GM10266 (cell line): Measurements from ENCODE around the gene FIBP.

Source experiments
- DNase-seq: peaks from one replicate; pipeline ENCODE4 v3.0.0; 2012; ENCODE audit errors: extremely low spot score
- TF ChIP-seq, protein P1 (sequence below): IDR thresholded peaks from 2 replicates; pipeline ENCODE4 v1.5.1; 2012; ENCODE audit warnings: mild to moderate bottlenecking, low read depth; ENCODE audit not compliant: control insufficient read depth, insufficient read depth; ENCODE audit errors: missing control alignments

The FIBP gene

DNA sequence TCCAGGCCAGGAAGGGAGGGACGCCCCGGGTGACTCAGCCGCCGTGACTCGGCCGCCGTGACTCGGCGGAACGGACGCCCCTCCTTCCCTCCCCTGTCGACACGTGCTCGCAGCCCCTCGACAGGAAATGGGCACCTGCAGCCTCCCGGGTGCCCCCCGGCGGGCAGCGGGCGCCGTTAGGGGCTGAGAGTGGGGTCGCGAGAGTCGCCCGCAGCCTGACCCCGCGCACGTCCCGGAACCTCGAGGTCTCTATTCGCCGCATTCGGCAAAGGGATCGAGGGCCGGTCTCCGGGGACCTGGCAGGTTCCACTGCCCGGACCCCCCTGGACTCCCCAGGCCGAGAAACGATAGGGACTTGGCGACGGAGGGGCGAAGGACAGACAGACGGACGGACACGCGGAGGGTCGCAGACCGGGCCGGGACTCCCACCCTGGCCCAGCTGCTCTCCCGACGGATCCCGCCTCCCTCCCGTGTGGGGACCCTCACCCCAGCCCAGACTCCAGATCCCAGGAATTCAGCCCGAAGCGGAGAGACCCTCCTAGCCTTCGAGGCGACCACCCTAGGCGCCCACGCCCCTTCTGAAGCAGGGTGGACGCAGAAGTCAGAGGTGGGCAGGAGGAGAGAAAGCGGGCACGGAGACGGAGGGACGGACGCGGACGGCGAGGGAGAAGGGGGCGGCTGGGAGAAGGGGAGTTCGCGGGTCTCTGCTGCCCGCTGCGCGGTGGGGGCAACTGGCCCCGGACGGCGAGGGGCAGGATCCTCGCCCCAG lies 11.3 kb upstream of the FIBP start:
- DNase-seq = peak; percentile 65
- TF ChIP-seq, protein P1, sequence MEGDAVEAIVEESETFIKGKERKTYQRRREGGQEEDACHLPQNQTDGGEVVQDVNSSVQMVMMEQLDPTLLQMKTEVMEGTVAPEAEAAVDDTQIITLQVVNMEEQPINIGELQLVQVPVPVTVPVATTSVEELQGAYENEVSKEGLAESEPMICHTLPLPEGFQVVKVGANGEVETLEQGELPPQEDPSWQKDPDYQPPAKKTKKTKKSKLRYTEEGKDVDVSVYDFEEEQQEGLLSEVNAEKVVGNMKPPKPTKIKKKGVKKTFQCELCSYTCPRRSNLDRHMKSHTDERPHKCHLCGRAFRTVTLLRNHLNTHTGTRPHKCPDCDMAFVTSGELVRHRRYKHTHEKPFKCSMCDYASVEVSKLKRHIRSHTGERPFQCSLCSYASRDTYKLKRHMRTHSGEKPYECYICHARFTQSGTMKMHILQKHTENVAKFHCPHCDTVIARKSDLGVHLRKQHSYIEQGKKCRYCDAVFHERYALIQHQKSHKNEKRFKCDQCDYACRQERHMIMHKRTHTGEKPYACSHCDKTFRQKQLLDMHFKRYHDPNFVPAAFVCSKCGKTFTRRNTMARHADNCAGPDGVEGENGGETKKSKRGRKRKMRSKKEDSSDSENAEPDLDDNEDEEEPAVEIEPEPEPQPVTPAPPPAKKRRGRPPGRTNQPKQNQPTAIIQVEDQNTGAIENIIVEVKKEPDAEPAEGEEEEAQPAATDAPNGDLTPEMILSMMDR = no peak

DNA sequence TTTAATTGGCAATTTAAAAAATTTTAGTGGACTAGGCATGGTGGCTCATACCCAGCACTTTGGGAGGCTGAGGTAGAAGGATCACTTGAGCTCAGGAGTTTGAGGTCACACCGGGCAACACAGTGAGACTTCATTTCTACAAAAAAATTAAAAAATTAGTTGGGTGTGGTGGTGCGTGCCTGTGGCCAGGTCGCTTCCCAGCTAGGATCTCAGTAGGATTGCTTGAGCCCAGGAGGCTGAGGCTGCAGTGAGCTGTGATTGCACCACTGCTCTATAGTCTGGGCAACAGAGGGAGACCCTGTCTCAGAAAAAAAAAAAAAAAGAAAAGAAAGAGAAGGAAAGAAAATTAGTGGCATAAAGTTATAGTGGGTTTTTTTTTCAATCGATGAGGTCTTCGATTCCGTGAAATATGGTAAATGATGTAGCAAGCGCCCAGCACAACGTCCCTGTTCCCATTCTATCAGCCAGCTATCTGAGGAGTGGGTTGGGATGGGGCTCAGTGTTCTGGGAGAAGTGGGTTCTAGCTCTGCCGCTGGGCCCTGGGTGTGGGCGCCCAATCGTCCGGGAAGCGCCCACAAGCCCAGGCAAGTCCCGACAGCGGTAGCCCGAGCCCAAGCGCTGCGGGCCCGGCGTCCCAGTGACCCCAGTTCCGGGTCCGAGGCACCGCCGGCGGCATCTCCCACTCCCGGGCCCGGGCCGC lies 10.5 kb upstream of the FIBP start:
- TF ChIP-seq, protein P1 = no peak
- DNase-seq = no peak

DNA sequence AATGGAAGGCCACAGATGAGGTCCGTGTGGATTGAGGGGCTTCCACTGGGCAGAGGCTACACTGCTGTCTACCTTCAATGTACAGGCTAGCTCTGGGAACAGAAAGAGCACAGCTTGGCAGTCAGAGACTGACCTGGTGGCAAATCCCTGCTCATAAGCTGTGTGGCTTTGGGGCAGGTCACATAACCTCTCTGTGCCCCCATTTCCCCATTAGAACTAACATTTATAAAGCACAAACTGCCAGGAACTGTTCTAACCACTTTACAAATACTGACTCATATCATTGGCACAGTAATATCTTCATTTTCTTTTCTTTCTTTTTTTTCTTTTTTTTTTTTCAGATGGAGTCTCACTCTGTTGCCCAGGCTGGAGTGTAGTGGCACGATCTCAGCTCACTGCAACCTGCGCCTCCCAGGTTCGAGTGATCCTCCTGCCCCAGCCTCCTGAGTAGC lies 8.8 kb upstream of the FIBP start:
- TF ChIP-seq, protein P1 = no peak
- DNase-seq = no peak

DNA sequence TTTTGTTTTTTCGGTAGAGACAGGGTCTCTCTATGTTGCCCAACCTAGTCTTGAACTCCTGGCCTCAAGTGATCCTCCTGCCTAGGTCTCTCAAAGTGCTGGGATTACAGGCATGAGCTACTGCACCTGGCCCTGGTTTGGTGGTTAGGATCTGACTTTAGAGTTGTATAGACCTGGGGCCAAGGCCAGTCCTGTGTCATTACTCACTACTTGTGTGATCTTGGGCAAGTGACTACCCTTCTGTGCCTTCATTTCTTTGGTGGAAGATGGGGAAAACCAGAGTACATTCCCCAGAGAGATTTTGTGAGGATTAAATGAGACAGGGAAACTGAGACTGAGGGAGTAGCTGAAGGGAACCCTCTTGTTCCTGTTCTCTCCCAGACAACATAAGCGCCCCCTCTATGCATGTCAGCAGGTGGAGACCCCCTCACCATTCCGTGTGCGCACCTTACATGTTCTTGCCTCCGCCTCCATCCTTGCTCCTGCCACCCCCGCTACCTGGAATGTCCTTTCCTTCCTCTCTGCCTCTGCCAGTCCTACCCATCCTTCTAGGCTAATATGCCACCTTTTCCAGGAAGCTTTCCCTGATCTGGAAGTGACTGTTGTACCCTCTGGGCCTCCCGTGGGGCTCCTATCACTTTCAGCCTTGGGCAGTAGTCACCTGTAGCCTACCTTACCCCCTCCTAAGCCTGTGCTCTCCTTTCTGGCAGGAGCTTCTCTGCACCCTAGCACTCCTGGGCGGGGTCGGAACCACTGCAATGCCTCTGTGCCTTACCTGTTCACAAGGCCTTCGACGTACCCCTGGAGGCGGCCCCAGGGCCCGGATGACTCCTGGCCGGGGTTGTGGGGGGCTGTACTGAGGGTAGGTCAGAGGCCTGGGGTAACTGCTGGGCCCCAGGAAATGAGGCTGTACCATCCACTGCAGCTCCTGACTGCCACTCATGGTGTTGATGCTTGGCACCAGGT lies 8.0 kb upstream of the FIBP start:
- DNase-seq = no peak
- TF ChIP-seq, protein P1 = no peak

DNA sequence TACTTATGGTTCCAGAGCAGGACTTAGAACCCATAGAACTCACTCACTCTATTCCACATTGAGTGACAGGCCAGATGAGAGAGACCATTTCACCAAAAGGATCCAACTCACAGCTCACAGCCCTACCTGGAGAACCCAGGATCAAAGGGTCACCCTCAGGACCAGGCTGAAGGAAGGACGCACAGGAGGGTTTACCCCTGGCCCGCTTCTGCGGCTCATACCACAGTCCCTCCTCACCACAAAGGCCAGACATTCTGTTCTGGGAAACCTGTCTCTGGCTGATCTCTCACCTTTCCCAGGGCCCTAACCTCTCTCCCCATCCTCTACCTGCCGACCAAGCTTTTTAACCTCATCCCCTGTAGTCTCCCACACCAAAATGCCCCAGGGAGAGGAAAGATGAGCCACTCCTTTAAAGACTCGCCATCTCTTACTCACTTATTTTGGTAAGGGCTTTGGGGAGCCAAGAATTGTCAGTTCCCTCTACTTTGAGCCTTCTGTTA lies 7.3 kb upstream of the FIBP start:
- TF ChIP-seq, protein P1 = no peak
- no peak for DNase-seq

DNA sequence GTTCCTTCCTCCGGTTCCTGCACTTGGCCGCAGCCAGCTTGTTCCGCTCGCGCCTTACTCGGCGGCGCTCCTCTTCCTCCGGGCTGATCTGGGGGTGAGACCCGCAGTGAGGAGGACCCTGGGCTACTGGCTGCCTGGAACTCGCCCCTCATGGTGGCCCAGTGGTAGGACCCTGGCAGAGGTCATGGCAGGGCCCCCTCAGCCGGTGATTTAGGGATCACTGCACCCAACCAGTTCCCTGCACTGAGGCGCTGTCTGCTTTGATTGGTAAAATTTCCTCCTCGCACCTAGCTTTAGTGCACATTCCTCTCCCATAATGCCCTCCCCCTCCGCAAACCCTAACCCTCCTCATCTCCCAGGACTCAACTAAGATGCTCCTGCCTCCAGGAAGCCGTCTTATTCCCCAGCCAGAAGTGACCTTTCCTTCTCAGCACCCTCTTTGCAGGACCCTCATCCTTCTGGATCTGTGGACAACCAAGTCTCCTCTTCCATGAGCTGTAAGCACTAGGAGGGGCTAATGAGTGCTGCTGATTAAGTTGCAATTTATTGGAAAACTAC lies 5.8 kb upstream of the FIBP start:
- no peak for DNase-seq

More for the DNA sequence above, 5.8 kb upstream of the FIBP start:
- TF ChIP-seq, protein P1 = peak; percentile 12
